Loucy (cell line): ENCODE data around the gene PHF11.
A peak's percentile ranks its signal among the peaks of the same experiment; 100 is the strongest.

Experiments
- H2AFZ ChIP-seq: fragments of 200-600 bp; sonication (generic); 2 replicates; pipeline ENCODE4 v1.6.0; 2016; ENCODE audit warnings: antibody characterized with exemption, mild to moderate bottlenecking, low read length, moderate library complexity
- H3F3A ChIP-seq: fragments of 200-600 bp; 2 replicates; pipeline ENCODE4 v1.6.0; 2016; ENCODE audit warnings: antibody characterized with exemption, low read depth, mild to moderate bottlenecking
- H3K27me3 ChIP-seq: fragments of 200-600 bp; sonication (generic); 2 replicates; pipeline ENCODE4 v1.6.1; 2014; ENCODE audit warnings: low read length, mild to moderate bottlenecking; ENCODE audit not compliant: insufficient read depth, poor library complexity, severe bottlenecking
- H3K36me3 ChIP-seq: fragments of 200-600 bp; sonication (generic); 2 replicates; pipeline ENCODE4 v1.6.1; 2016; ENCODE audit warnings: low read length; ENCODE audit not compliant: insufficient read depth
- H3K4me1 ChIP-seq: fragments of 200-600 bp; sonication (generic); 2 replicates; pipeline ENCODE4 v1.5.1; 2014; ENCODE audit warnings: low read length, mild to moderate bottlenecking; ENCODE audit not compliant: insufficient read depth, poor library complexity, severe bottlenecking
- H3K4me2 ChIP-seq: fragments of 200-600 bp; sonication (generic); 2 replicates; pipeline ENCODE4 v1.6.0; 2014; ENCODE audit warnings: antibody characterized with exemption, low read length, low read depth, mild to moderate bottlenecking; ENCODE audit not compliant: poor library complexity, severe bottlenecking
- H3K4me3 ChIP-seq: fragments of 200-600 bp; sonication (generic); 2 replicates; pipeline ENCODE4 v1.5.1; 2014; ENCODE audit warnings: low read length, mild to moderate bottlenecking, mixed read lengths; ENCODE audit not compliant: poor library complexity, severe bottlenecking
- H3K79me2 ChIP-seq: fragments of 200-600 bp; sonication (generic); 2 replicates; pipeline ENCODE4 v1.6.1; 2014; ENCODE audit warnings: low read length; ENCODE audit not compliant: insufficient read depth
- H3K9ac ChIP-seq: fragments of 200-600 bp; sonication (generic); 2 replicates; pipeline ENCODE4 v1.6.0; 2014; ENCODE audit warnings: mild to moderate bottlenecking, low read depth, low read length, moderate library complexity; ENCODE audit not compliant: poor library complexity, severe bottlenecking
- H3K9me2 ChIP-seq: fragments of 200-600 bp; sonication (generic); replicated peaks from 2 replicates; pipeline ENCODE4 v1.6.1; 2016; ENCODE audit warnings: low read depth, low read length, mixed read lengths
- H3K9me3 ChIP-seq: fragments of 200-600 bp; sonication (generic); 2 replicates; pipeline ENCODE4 v1.6.1; 2014; ENCODE audit warnings: mild to moderate bottlenecking, antibody characterized with exemption, low read length, low read depth; ENCODE audit not compliant: insufficient read depth
- H4K20me1 ChIP-seq: fragments of 200-600 bp; sonication (generic); 2 replicates; pipeline ENCODE4 v1.6.0; 2014; ENCODE audit warnings: antibody characterized with exemption, low read length, mild to moderate bottlenecking; ENCODE audit not compliant: insufficient read depth, poor library complexity, severe bottlenecking
- CTCF ChIP-seq: fragments of 200-600 bp; sonication (generic); conservative IDR thresholded peaks from 2 replicates; pipeline ENCODE4 v1.5.1; 2014; ENCODE audit warnings: mild to moderate bottlenecking, antibody characterized with exemption, low read length
- EZH2phosphoT487 ChIP-seq: fragments of 200-600 bp; IDR thresholded peaks from 2 replicates; pipeline ENCODE4 v1.6.1; 2018; ENCODE audit warnings: antibody characterized with exemption, mild to moderate bottlenecking, moderate library complexity, borderline replicate concordance

The PHF11 gene

GRCh38 chr13:49536144-49536873 is 40.6 kb downstream of the PHF11 start:
- Histone ChIP-seq H4K20me1 (no peaks in the 10 kb centered on the region), H3K9me3 (no peaks in the 10 kb centered on the region), H3K4me3 (no peak overlapping the region), H3K9me2 (no peaks in the 10 kb centered on the region), H3K4me1 (peaks cover 9% of the 10 kb centered on the region), H3F3A (no peaks in the 10 kb centered on the region), H3K36me3 (peaks cover 17% of the 10 kb centered on the region), H3K9ac (no peak overlapping the region), H3K4me2 (no peak overlapping the region), H2AFZ (no peak overlapping the region), H3K27me3 (no peaks in the 10 kb centered on the region), H3K79me2 (no peaks in the 10 kb centered on the region)
- TF ChIP-seq EZH2phosphoT487 (no peak), CTCF (no peak)

- H3K9ac ChIP-seq: no peak overlapping the region
- H3F3A ChIP-seq: no peaks in the 10 kb centered on the region
- H3K36me3 ChIP-seq: peaks cover 16% of the 10 kb centered on the region
- no peaks in the 10 kb centered on the region for H3K9me2 ChIP-seq
- no peak overlapping the region for H2AFZ ChIP-seq
- no peak overlapping the region for H3K4me2 ChIP-seq
- H3K79me2 ChIP-seq: no peaks in the 10 kb centered on the region
- no peaks in the 10 kb centered on the region for H3K27me3 ChIP-seq
- peaks cover 9% of the 10 kb centered on the region for H3K4me1 ChIP-seq
- H3K9me3 ChIP-seq: no peaks in the 10 kb centered on the region
- no peaks in the 10 kb centered on the region for H4K20me1 ChIP-seq
- no peak overlapping the region for H3K4me3 ChIP-seq
- TF ChIP-seq CTCF: no peak
- TF ChIP-seq EZH2phosphoT487: no peak
Observed at GRCh38 chr13:49538404-49538803, 42.7 kb downstream of the PHF11 start.

GRCh38 chr13:49539313-49539712 is 43.6 kb downstream of the PHF11 start:
- Histone ChIP-seq H4K20me1 (no peaks in the 10 kb centered on the region), H3K9me3 (no peaks in the 10 kb centered on the region), H2AFZ (no peak overlapping the region), H3K9me2 (no peaks in the 10 kb centered on the region), H3K36me3 (peaks cover 10% of the 10 kb centered on the region), H3K27me3 (no peaks in the 10 kb centered on the region), H3K79me2 (no peaks in the 10 kb centered on the region), H3F3A (no peaks in the 10 kb centered on the region), H3K4me2 (no peak overlapping the region), H3K4me3 (no peak overlapping the region), H3K4me1 (peaks cover 9% of the 10 kb centered on the region), H3K9ac (peak overlapping the region; percentile 14)
- no peak for TF ChIP-seq EZH2phosphoT487

- Histone ChIP-seq H3F3A (no peaks in the 10 kb centered on the region), H3K79me2 (no peaks in the 10 kb centered on the region), H3K4me1 (peaks cover 9% of the 10 kb centered on the region), H3K36me3 (peaks cover 10% of the 10 kb centered on the region), H3K4me3 (no peak overlapping the region), H2AFZ (no peak overlapping the region), H3K9me3 (no peaks in the 10 kb centered on the region), H3K27me3 (no peaks in the 10 kb centered on the region), H4K20me1 (no peaks in the 10 kb centered on the region), H3K9ac (peak overlapping the region; percentile 14), H3K9me2 (no peaks in the 10 kb centered on the region), H3K4me2 (no peak overlapping the region)
- TF ChIP-seq CTCF (no peak), EZH2phosphoT487 (no peak)
Observed at GRCh38 chr13:49539746-49540145, 44.0 kb downstream of the PHF11 start.
